Adrenal gland (tissue), 5 donors: ENCODE results near the gene GMPPA.

ENCODE experiments used
- CTCF ChIP-seq, 6 experiments: fragments of 450-650 bp in 4 of 6; fragments of 200-600 bp in 2 of 6; sonication (generic) in 1 of 6; IDR thresholded peaks; 1 replicate in 5 of 6; 2 replicates in 1 of 6; pipeline versions ENCODE4 v1.5.1 to v1.8.0; 2016 to 2021; ENCODE audit warnings: antibody characterized with exemption in 6 of 6, mild to moderate bottlenecking in 2 of 6, moderate library complexity in 1 of 6
- POLR2A ChIP-seq, 2 donors: fragments of 450-650 bp; IDR thresholded peaks; one replicate each; pipeline ENCODE4 v1.6.1; 2017; ENCODE audit warnings: antibody characterized with exemption in 2 of 2, mild to moderate bottlenecking in 2 of 2, moderate library complexity in 1 of 2
- donor health status: DM: no; HTN: no; CAD: no.

- no peak for TF ChIP-seq CTCF (IDR thresholded peaks at IDR 0.05)
- no peak for TF ChIP-seq POLR2A (IDR thresholded peaks at IDR 0.05)
Observed at GRCh38 chr2:219525533-219526232, 27.0 kb downstream of the GMPPA start.
